ENCODE results near the gene RHOV.

Gene RHOV

GRCh38 chr15:40858706-40859105, 15.3 kb downstream of the RHOV start:
- DNase-seq (ENCODE audit: low read depth in 1 of 2, low spot score in 1 of 2), result no peak
- in situ Hi-C loops (cut with HindIII; ENCODE audit: low pct_unique_long_range_greater_than_20kb, low sequenced_read_pairs), result no loop called here
- no peak for TF ChIP-seq JUND (IDR thresholded peaks at IDR 0.05; ENCODE audit: low read depth)

- peak; percentile 84 to 97 for DNase-seq (ENCODE audit: low read depth in 1 of 2, low spot score in 1 of 2)
- in situ Hi-C loops (cut with HindIII; ENCODE audit: low pct_unique_long_range_greater_than_20kb, low sequenced_read_pairs), result no loop called here
Observed at GRCh38 chr15:40857601-40858341, 16.3 kb downstream of the RHOV start.

GRCh38 chr15:40856746-40857145, 17.3 kb downstream of the RHOV start:
- DNase-seq (ENCODE audit: low read depth in 1 of 2, low spot score in 1 of 2), result no peak
- no peak for TF ChIP-seq JUND (IDR thresholded peaks at IDR 0.05; ENCODE audit: low read depth)
- in situ Hi-C loops (cut with HindIII; ENCODE audit: low pct_unique_long_range_greater_than_20kb, low sequenced_read_pairs), result no loop called here

More at GRCh38 chr15:40857601-40858341, 16.3 kb downstream of the RHOV start:
- no peak for TF ChIP-seq JUND (IDR thresholded peaks at IDR 0.05; ENCODE audit: low read depth)

- no peak for DNase-seq (ENCODE audit: low read depth in 1 of 2, low spot score in 1 of 2)
- in situ Hi-C loops (cut with HindIII; ENCODE audit: low pct_unique_long_range_greater_than_20kb, low sequenced_read_pairs), result no loop called here
- no peak for TF ChIP-seq JUND (IDR thresholded peaks at IDR 0.05; ENCODE audit: low read depth)
Observed at GRCh38 chr15:40855706-40856234, 18.3 kb downstream of the RHOV start.

GRCh38 chr15:40854161-40854560, 19.9 kb downstream of the RHOV start:
- in situ Hi-C loops (cut with HindIII; ENCODE audit: low pct_unique_long_range_greater_than_20kb, low sequenced_read_pairs), result no loop called here
- no peak for DNase-seq (ENCODE audit: low read depth in 1 of 2, low spot score in 1 of 2)
- no peak for TF ChIP-seq JUND (IDR thresholded peaks at IDR 0.05; ENCODE audit: low read depth)

- DNase-seq (ENCODE audit: low read depth in 1 of 2, low spot score in 1 of 2), result no peak
- TF ChIP-seq JUND (IDR thresholded peaks at IDR 0.05; ENCODE audit: low read depth), result no peak
- in situ Hi-C loops (cut with HindIII; ENCODE audit: low pct_unique_long_range_greater_than_20kb, low sequenced_read_pairs), result no loop called here
Observed at GRCh38 chr15:40853241-40853890, 20.7 kb downstream of the RHOV start.

GRCh38 chr15:40852529-40852928, 21.5 kb downstream of the RHOV start:
- TF ChIP-seq JUND (IDR thresholded peaks at IDR 0.05; ENCODE audit: low read depth), result no peak
- in situ Hi-C loops (cut with HindIII; ENCODE audit: low pct_unique_long_range_greater_than_20kb, low sequenced_read_pairs), result no loop called here
- DNase-seq (ENCODE audit: low read depth in 1 of 2, low spot score in 1 of 2), result no peak

DNA sequence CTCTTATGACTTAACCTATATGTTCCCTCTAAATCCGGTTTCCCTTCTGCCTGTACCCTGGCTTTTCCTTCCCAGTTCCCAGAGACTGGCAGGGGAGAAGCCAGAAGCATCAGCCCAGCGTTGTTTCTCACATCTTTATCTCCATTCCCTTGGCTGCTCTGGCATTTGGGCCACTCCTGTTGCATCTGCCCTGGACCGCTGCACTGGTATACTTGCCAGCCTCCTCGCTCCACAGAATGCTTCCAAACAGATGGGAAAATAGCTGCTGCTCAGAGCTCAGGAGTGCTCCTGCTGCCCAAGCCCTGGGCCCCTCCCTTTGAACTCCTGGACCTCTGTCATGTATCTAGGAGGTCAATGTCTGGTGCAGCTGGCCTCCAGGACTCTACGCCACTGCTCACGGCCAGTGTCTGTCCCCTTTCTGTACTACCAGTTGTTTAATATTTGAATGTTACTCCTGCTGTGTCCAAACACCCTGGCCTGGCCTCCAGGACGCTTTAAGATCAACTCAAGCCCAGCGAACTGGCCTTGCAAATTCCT, 23.4 kb downstream of the RHOV start:
- in situ Hi-C loops (cut with HindIII; ENCODE audit: low pct_unique_long_range_greater_than_20kb, low sequenced_read_pairs), result no loop called here
- TF ChIP-seq JUND (IDR thresholded peaks at IDR 0.05; ENCODE audit: low read depth), result no peak
- DNase-seq (ENCODE audit: low read depth in 1 of 2, low spot score in 1 of 2), result no peak

- TF ChIP-seq JUND (IDR thresholded peaks at IDR 0.05; ENCODE audit: low read depth), result no peak
- DNase-seq (ENCODE audit: low read depth in 1 of 2, low spot score in 1 of 2), result peak; percentile 74 to 96
- in situ Hi-C loops (cut with HindIII; ENCODE audit: low pct_unique_long_range_greater_than_20kb, low sequenced_read_pairs), result no loop called here
Observed at GRCh38 chr15:40847223-40847961, 26.6 kb downstream of the RHOV start.

DNA sequence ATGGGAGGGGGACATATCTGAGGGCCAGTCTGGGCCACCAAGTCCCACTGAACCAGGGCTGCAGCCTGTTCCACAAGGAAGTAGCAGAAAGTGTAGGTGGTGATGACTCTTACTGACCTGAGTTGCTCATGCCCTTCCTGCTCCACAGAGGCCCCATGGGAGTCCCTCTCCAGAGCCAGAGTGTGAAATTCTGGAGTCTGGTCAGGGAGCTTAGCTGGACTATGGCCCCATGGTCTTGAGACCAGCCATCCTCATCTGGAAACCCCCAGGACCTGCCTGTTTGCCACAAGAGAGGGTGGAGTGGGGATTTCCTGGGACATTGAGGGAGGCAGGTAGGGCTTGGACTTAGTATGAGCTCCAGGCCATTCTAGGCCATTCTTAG, 27.2 kb downstream of the RHOV start:
- DNase-seq (ENCODE audit: low read depth in 1 of 2, low spot score in 1 of 2), result no peak
- TF ChIP-seq JUND (IDR thresholded peaks at IDR 0.05; ENCODE audit: low read depth), result no peak
- in situ Hi-C loops (cut with HindIII; ENCODE audit: low pct_unique_long_range_greater_than_20kb, low sequenced_read_pairs), result no loop called here

- in situ Hi-C loops (cut with HindIII; ENCODE audit: low pct_unique_long_range_greater_than_20kb, low sequenced_read_pairs), result no loop called here
- peak; percentile 97 for TF ChIP-seq JUND (IDR thresholded peaks at IDR 0.05; ENCODE audit: low read depth)
- DNase-seq (ENCODE audit: low read depth in 1 of 2, low spot score in 1 of 2), result peak; percentile 79 to 96
Observed at GRCh38 chr15:40845511-40846284, 28.3 kb downstream of the RHOV start.

DNA sequence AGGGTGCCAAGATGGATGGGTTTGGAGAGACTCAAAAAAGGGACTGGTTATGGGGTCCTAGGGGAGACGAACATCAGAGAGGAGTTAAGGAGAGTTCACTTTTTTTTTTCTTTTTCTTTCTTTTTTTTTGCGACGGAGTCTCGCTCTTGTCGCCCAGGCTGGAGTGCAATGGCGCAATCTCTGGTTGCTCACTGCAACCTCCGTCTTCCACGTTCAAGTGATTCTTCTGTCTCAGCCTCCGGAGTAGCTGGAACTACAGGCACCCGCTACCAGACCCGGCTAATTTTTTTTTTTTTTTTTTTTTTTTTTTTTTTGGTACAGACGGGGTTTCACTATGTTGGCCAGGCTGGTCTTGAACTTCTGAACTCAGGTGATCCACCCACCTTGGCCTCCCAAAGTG, 29.0 kb downstream of the RHOV start:
- in situ Hi-C loops (cut with HindIII; ENCODE audit: low pct_unique_long_range_greater_than_20kb, low sequenced_read_pairs), result no loop called here
- no peak for DNase-seq (ENCODE audit: low read depth in 1 of 2, low spot score in 1 of 2)
- no peak for TF ChIP-seq JUND (IDR thresholded peaks at IDR 0.05; ENCODE audit: low read depth)

All from T47D (cell line).